ENCODE data around the gene PTGER3.
"Not testable (repeated sequence)": the region's sequence is repeated elsewhere in the genome, so short reads cannot be mapped to it uniquely, and the experiment has no call there.

- not testable (repeated sequence) for TF ChIP-seq CTCF (IDR thresholded peaks at IDR 0.05); ZFX (IDR thresholded peaks at IDR 0.05; ENCODE audit: borderline replicate concordance)
These were observed 107.2 kb downstream of the PTGER3 start for GRCh38 chr1:70940398-70940797.
